ENCODE data around the gene ATP8B1.

GRCh38 chr18:57845605-57846074 is 42.5 kb upstream of the ATP8B1 start:
- TF ChIP-seq CTCF (IDR thresholded peaks at IDR 0.05) (no peak), POLR2A (IDR thresholded peaks at IDR 0.05) (no peak)
